Smooth muscle cell (in vitro differentiated cells): ENCODE data around the gene RBMS3. TPM values are rescaled to one million over a fixed set of nuclear protein-coding genes. Genes with fewer than 3 reads are reported as not detected.

Experiments
- DNase-seq: peaks from one replicate; lab custom pipeline; 2025; ENCODE audit not compliant: unreplicated experiment; lab: John Stamatoyannopoulos, UW
- H2AFZ ChIP-seq: fragments of 200-600 bp; sonication (generic); 2 replicates; pipeline ENCODE4 v1.6.0; 2016; ENCODE audit warnings: antibody characterized with exemption, low read depth, mild to moderate bottlenecking
- H3F3A ChIP-seq: fragments of 200-600 bp; sonication (generic); 2 replicates; pipeline ENCODE4 v1.6.0; 2017; ENCODE audit warnings: antibody characterized with exemption, low read depth
- H3K27ac ChIP-seq: fragments of 200-600 bp; sonication (generic); 2 replicates; pipeline ENCODE4 v1.5.1; 2016; ENCODE audit warnings: low read depth, mild to moderate bottlenecking
- H3K27me3 ChIP-seq: fragments of 200-600 bp; sonication (generic); 2 replicates; pipeline ENCODE4 v1.6.1; 2016; ENCODE audit warnings: low read depth, mild to moderate bottlenecking
- H3K36me3 ChIP-seq: fragments of 200-600 bp; sonication (generic); 2 replicates; pipeline ENCODE4 v1.5.1; 2016; ENCODE audit warnings: low read depth
- H3K4me1 ChIP-seq: fragments of 200-600 bp; sonication (generic); 2 replicates; pipeline ENCODE4 v1.5.1; 2016; ENCODE audit warnings: low read depth
- H3K4me2 ChIP-seq: fragments of 200-600 bp; sonication (generic); 2 replicates; pipeline ENCODE4 v1.6.0; 2016; ENCODE audit warnings: mild to moderate bottlenecking
- H3K4me3 ChIP-seq: fragments of 200-600 bp; sonication (generic); 2 replicates; pipeline ENCODE4 v1.5.1; 2016; ENCODE audit warnings: mild to moderate bottlenecking
- H3K79me2 ChIP-seq: fragments of 200-600 bp; sonication (generic); 2 replicates; pipeline ENCODE4 v1.6.0; 2016; ENCODE audit warnings: low read depth, mild to moderate bottlenecking
- H3K9ac ChIP-seq: fragments of 200-600 bp; sonication (generic); 2 replicates; pipeline ENCODE4 v1.6.0; 2016; ENCODE audit warnings: low read depth
- H3K9me3 ChIP-seq: fragments of 200-600 bp; sonication (generic); replicated peaks from 2 replicates; pipeline ENCODE4 v1.5.1; 2016; ENCODE audit warnings: low read depth
- H4K20me1 ChIP-seq: fragments of 200-600 bp; sonication (generic); 2 replicates; pipeline ENCODE4 v1.6.0; 2016; ENCODE audit warnings: low read depth
- CTCF ChIP-seq: fragments of 200-600 bp; sonication (generic); IDR thresholded peaks from 2 replicates; pipeline ENCODE4 v1.5.1; 2017; ENCODE audit warnings: borderline replicate concordance, mild to moderate bottlenecking, antibody characterized with exemption; ENCODE audit not compliant: insufficient read depth, poor library complexity, severe bottlenecking
- WGBS: methylation state at CpG from one replicate; pipeline ENCODE4 v1.1.7; 2016; ENCODE audit warnings: low lambda C conversion rate; 5-methylcytosine and 5-hydroxymethylcytosine counted together
- polyA plus RNA-seq: library from polyadenylated mRNA; unstranded; fragments of >200 nt; fragmentation: Nextera tagmentation; extraction: Ambion mirVana; gene quantifications from 2 replicates; pipeline ENCODE4 v1.2.1, GENCODE V29; 2016
- total RNA-seq: library from RNA; depleted of rRNA; stranded (reverse); fragments of >200 nt; gene quantifications from 2 replicates; pipeline ENCODE4 v1.2.3, GENCODE V29; 2014

RBMS3 gene
- total and polyA plus RNA-seq, 2 experiments from 2014 or later: 42.9 to 50.6 TPM

GRCh38 chr3:29451920-29452319, 171.0 kb downstream of the RBMS3 start:
- Histone ChIP-seq H3K4me3 (no peak overlapping the region), H3K36me3 (no peaks in the 10 kb centered on the region), H4K20me1 (no peaks in the 10 kb centered on the region), H3K4me2 (no peak overlapping the region), H3K4me1 (no peaks in the 10 kb centered on the region), H2AFZ (no peak overlapping the region), H3K79me2 (peaks cover 34% of the 10 kb centered on the region), H3K9me3 (no peaks in the 10 kb centered on the region), H3K27ac (no peak overlapping the region), H3K27me3 (no peaks in the 10 kb centered on the region), H3K9ac (no peak overlapping the region), H3F3A (peaks cover 3% of the 10 kb centered on the region)
- DNase-seq: no peak
- TF ChIP-seq CTCF: no peak
- WGBS: 69% methylated on average over 3 of the region's 3 CpGs

- no peak for TF ChIP-seq CTCF
- peaks cover 38% of the 10 kb centered on the region for H3K79me2 ChIP-seq
- H3K9me3 ChIP-seq: no peaks in the 10 kb centered on the region
- H3K4me2 ChIP-seq: no peak overlapping the region
- H3K4me1 ChIP-seq: no peaks in the 10 kb centered on the region
- no peak for DNase-seq
- no peaks in the 10 kb centered on the region for H4K20me1 ChIP-seq
- H3K27ac ChIP-seq: no peak overlapping the region
- H3F3A ChIP-seq: peaks cover 3% of the 10 kb centered on the region
- H2AFZ ChIP-seq: no peak overlapping the region
- H3K9ac ChIP-seq: no peak overlapping the region
- no peaks in the 10 kb centered on the region for H3K27me3 ChIP-seq
- no peak overlapping the region for H3K4me3 ChIP-seq
- H3K36me3 ChIP-seq: no peaks in the 10 kb centered on the region
- WGBS: 48% methylated on average over 2 of the region's 2 CpGs
Measured at GRCh38 chr3:29452934-29453283, 172.0 kb downstream of the RBMS3 start.

GRCh38 chr3:29453284-29454001, 172.6 kb downstream of the RBMS3 start:
- no peaks in the 10 kb centered on the region for H3K36me3 ChIP-seq
- H3K4me1 ChIP-seq: no peaks in the 10 kb centered on the region
- H3K79me2 ChIP-seq: peaks cover 43% of the 10 kb centered on the region
- peaks cover under 1% of the 10 kb centered on the region for H3F3A ChIP-seq
- WGBS: 75% methylated on average over 7 of the region's 7 CpGs
- H3K27ac ChIP-seq: no peak overlapping the region
- no peaks in the 10 kb centered on the region for H3K27me3 ChIP-seq
- no peak overlapping the region for H3K4me3 ChIP-seq
- no peaks in the 10 kb centered on the region for H4K20me1 ChIP-seq
- DNase-seq: no peak
- H3K9me3 ChIP-seq: no peaks in the 10 kb centered on the region
- H3K9ac ChIP-seq: no peak overlapping the region
- H3K4me2 ChIP-seq: no peak overlapping the region
- H2AFZ ChIP-seq: no peak overlapping the region
- no peak for TF ChIP-seq CTCF

GRCh38 chr3:29454161-29454611, 173.3 kb downstream of the RBMS3 start:
- 90% methylated on average over 5 of the region's 5 CpGs for WGBS
- no peak overlapping the region for H3K4me2 ChIP-seq

More at GRCh38 chr3:29454161-29454611, 173.3 kb downstream of the RBMS3 start:
- no peak for TF ChIP-seq CTCF
- Histone ChIP-seq H3K79me2 (peaks cover 44% of the 10 kb centered on the region), H3K27ac (no peak overlapping the region), H3K27me3 (no peaks in the 10 kb centered on the region), H3K4me3 (no peak overlapping the region), H3K36me3 (no peaks in the 10 kb centered on the region), H3F3A (no peaks in the 10 kb centered on the region), H2AFZ (no peak overlapping the region), H3K4me1 (no peaks in the 10 kb centered on the region), H4K20me1 (no peaks in the 10 kb centered on the region), H3K9ac (no peak overlapping the region), H3K9me3 (no peaks in the 10 kb centered on the region)
- DNase-seq: no peak
